Jurkat, Clone E6-1 (cell line): ENCODE results near the gene VDAC1.

Experiments used
- DNase-seq: peaks from one replicate; pipeline ENCODE4 v3.0.0-alpha.2; 2011; ENCODE audit warnings: low read depth, low spot score
- H3K4me3 ChIP-seq: 2 replicates; pipeline ENCODE4 v1.5.1; 2011; ENCODE audit warnings: mild to moderate bottlenecking, low read length, control low read depth, moderate library complexity

VDAC1 gene

GRCh38 chr5:133934822-133935666 lies 69.7 kb downstream of the VDAC1 start:
- no peak overlapping the region for H3K4me3 ChIP-seq
- no peak for DNase-seq

DNA sequence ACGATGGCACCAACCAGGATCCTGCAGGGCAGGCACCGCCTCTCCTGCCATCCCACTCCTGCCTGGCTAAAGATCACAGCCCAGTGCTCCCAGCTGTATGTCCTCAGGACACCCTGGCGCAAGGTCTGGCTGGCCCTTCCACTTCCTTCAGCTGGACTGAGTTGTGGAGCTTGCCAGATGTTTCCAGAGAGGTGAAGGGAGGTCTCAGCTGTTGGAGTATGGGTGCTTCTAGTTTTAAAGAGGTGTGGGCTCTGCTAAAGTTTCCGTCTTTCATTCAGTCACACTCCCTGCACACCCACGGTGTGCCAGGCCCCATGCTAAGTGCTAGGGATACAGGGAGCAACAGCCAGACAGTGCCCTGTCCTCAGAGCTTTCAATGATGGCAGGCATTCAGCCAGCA lies 70.5 kb downstream of the VDAC1 start:
- no peak overlapping the region for H3K4me3 ChIP-seq
- no peak for DNase-seq

DNA sequence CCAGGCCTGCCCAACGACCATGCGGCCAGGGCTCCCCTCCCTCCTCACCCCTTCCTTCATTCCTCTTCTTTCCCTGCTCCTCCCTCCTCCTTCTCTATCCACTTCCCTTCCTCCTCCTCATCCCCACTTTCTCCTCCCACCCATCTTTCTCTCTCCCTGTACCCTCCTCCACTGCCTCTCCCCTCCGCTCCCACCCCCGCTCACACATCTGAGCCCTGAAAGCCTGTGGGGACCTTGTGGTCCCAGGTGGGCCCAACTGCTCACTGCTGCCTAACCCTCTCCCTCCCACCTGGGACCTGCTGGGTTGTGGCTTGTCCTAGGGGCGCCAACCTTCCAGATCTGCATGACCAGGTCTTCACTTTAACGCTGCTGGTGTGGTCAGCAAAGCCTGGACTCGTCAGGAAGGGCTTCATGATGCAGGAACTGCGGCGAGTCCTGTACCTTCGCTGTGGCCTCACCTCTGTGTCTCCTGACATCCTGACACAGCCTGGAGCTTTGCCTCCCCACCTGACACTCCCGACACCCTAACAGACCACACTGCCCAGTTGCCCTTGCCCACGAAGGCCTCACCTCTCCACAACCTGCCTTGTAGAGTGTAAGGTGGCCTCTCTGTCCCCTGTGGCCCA lies 71.0 kb downstream of the VDAC1 start:
- H3K4me3 ChIP-seq, result no peak overlapping the region
- DNase-seq, result peak; percentile 39

- no peak overlapping the region for H3K4me3 ChIP-seq
- no peak for DNase-seq
Measured at GRCh38 chr5:133933169-133933509, 71.6 kb downstream of the VDAC1 start.

- peak; percentile 42 for DNase-seq
- H3K4me3 ChIP-seq, result no peak overlapping the region
Measured at GRCh38 chr5:133932441-133933168, 72.2 kb downstream of the VDAC1 start.

DNA sequence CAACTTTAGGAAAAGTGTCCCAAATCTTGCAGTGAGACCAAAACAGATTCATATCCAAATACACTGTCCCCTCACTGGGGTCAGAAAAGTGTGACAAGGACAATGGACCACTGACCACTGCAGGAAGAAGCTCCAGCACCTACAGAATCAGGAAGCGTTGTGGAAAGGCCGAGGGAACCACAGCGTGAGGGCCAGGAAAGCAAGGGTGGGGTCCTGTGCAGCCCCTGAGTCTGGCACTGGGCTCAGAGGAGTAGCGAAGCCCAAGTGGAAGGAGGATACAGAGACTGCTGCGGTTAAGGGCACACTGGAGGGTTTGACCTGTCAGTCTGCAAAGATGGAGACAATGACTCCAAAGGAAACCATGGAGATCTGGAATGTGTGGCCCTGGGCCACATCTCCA lies 73.2 kb downstream of the VDAC1 start:
- H3K4me3 ChIP-seq, result no peak overlapping the region
- no peak for DNase-seq

DNA sequence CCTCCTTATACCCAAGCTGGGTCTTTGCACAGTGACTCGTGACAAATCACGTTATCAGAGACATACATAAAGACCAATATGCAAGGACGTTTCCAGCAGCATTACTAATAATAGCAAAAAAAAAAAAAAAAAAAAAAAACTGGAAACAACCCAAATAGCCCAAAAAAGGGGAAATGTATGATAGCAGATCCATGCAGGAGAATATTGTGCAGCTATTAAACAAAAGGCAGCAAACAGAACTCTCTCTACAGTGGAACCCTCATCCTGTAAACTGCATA lies 74.0 kb downstream of the VDAC1 start:
- H3K4me3 ChIP-seq, result no peak overlapping the region
- no peak for DNase-seq

DNA sequence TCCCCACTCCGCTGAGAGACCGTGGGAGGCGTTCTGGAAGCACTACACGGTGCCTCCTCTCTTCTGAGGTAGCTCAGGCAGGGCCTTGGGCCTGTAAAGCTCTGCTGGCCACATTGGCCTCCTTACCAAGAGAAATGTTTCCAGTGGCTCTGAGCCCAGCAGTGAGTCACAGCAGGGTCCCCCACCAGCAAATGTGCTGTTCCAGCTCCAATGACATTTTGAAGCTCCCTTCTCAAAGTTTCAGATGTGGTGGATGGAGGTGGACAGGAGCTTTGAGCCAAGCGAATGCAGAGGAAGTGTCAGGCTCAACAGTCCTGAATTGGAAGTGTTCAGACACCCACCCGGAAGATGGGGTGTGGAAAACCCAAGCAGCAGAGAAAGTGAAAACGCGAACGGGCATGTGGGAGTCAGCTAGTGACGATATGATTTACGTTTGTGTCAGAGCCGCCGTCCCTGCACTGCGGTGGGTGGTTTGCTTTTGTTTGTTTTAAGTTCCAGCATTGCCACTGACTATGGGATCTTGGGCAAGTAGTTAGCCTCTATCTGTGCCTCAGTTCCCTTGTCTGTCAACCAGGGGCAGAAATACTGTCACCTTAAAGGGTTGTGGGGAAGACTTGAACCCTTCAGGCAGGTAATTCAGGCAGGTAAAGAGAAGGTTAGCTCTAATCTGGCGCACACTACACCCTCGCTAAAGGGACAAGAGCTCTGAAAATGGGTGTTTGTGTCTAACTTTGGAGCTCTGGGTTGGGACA lies 74.5 kb downstream of the VDAC1 start:
- no peak for DNase-seq
- H3K4me3 ChIP-seq, result no peak overlapping the region

- no peak overlapping the region for H3K4me3 ChIP-seq
- DNase-seq, result no peak
Measured at GRCh38 chr5:133928587-133929393, 76.0 kb downstream of the VDAC1 start.

DNA sequence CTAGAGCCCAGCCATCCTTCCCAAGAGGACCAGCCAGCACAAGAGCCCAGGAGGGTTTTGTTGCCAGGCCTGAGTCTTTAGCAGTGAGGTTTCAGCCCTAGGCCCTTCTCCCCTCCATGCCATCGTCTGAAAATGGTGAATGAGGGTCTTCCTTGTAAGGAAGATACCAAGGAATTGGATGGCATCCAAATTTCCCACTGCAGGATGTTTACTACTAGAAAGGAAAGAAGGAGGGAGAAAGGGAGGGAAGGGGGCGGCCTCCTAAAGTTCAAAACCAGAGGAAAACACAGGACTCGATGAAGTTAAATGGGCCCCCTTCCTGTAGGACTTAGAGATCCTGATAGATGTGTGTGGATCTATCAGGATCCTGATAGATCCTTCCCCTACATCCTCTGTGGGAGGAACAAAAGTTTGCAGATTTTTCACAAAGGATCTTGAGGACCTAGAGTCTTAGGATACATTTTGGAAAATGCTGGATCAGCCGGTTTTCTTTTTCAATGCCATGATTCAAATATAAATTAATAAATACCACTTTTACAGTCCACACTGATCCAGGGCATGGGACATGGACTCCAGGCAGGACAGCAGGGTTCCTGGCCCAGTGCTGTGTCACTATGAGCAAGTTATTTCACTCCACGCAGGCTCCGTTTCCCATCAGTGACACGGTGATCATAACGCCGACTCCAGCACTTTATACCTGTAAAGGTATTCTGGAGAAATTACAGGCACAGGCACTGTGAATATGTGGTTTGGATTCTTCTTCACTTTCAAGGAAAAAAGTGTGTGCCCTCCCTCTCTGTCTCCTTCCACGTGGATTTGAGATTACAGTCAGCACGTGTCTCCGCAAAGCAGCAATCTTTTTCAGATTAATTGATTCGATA lies 77.2 kb downstream of the VDAC1 start:
- DNase-seq, result no peak
- H3K4me3 ChIP-seq, result no peak overlapping the region

GRCh38 chr5:133926489-133927299 lies 78.1 kb downstream of the VDAC1 start:
- H3K4me3 ChIP-seq, result no peak overlapping the region
- no peak for DNase-seq

GRCh38 chr5:133925866-133926488 lies 78.8 kb downstream of the VDAC1 start:
- DNase-seq, result no peak

GRCh38 chr5:133925269-133925668 lies 79.5 kb downstream of the VDAC1 start:
- H3K4me3 ChIP-seq, result no peak overlapping the region
- no peak for DNase-seq

More at GRCh38 chr5:133925866-133926488, 78.8 kb downstream of the VDAC1 start:
- H3K4me3 ChIP-seq, result no peak overlapping the region

- DNase-seq, result no peak
- H3K4me3 ChIP-seq, result no peak overlapping the region
Measured at GRCh38 chr5:133924221-133924920, 80.4 kb downstream of the VDAC1 start.

DNA sequence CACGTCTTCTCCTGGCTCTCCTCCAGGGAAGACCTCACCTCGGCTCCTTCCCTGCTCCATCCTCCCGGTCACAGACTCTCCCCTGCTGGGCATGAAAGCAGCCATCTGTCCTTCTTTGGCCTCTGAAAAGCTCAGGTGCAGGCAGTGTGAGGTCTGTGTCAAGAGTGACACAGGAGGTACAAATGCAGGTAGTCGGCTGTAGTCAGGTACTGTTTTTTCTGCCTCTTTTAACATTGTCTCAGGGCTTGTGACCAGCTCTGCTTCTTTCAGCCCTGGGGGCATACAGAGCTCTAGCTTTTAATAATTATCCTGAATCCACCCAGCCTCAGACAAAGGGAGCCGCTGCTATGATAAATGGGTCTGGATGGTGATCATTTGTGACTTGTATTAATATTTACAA lies 82.8 kb downstream of the VDAC1 start:
- no peak overlapping the region for H3K4me3 ChIP-seq
- DNase-seq, result no peak
